Tibial nerve (tissue), 3 donors: ENCODE measurements around the gene ANKRD44.

Experiments
- POLR2A ChIP-seq, 2 donors: fragments of 450-650 bp; IDR thresholded peaks; one replicate each; pipeline ENCODE4 v1.6.1; 2017; ENCODE audit warnings: antibody characterized with exemption in 2 of 2, mild to moderate bottlenecking in 2 of 2, moderate library complexity in 2 of 2
- TF ChIP-seq, protein P1 (sequence below), 5 experiments: fragments of 200-600 bp in 3 of 5; fragments of 450-650 bp in 2 of 5; sonication (generic) in 3 of 5; IDR thresholded peaks; one replicate each; pipeline ENCODE4 v1.5.1; 2016 to 2019; ENCODE audit warnings: antibody characterized with exemption in 5 of 5, mild to moderate bottlenecking in 3 of 5, moderate library complexity in 2 of 5

DNA sequence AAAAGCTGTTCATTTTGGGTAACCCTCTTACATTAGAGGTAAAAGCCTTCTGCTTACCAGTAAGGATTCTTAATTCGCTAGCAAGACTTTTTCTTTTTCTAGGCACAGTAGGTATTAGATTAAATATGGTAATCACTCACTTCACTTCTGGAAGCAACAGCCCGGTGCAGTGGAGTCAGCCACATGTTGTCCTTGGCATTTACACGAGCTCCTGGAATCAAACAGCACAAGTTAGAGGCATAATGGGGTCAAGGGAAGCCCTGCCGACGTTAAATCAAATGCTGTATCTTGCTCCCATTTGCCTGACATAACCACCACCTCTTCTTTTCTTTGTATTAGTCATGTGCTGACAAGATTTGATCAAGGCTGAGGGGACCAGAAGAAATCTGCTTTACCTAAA, 174.1 kb downstream of the ANKRD44 start:
- TF ChIP-seq, protein P1, sequence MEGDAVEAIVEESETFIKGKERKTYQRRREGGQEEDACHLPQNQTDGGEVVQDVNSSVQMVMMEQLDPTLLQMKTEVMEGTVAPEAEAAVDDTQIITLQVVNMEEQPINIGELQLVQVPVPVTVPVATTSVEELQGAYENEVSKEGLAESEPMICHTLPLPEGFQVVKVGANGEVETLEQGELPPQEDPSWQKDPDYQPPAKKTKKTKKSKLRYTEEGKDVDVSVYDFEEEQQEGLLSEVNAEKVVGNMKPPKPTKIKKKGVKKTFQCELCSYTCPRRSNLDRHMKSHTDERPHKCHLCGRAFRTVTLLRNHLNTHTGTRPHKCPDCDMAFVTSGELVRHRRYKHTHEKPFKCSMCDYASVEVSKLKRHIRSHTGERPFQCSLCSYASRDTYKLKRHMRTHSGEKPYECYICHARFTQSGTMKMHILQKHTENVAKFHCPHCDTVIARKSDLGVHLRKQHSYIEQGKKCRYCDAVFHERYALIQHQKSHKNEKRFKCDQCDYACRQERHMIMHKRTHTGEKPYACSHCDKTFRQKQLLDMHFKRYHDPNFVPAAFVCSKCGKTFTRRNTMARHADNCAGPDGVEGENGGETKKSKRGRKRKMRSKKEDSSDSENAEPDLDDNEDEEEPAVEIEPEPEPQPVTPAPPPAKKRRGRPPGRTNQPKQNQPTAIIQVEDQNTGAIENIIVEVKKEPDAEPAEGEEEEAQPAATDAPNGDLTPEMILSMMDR (IDR thresholded peaks at IDR 0.05) = no peak
- no peak for TF ChIP-seq POLR2A (IDR thresholded peaks at IDR 0.05)
